ENCODE data around the gene COL1A1. TPM values are rescaled to one million over a fixed set of nuclear protein-coding genes. Genes with fewer than 3 reads are reported as not detected.

The COL1A1 gene
- total RNA-seq, 4 donors from 2014 or later, result 20.7 to 123 (median 41.5) TPM

GRCh38 chr17:50146927-50147665 lies 54.3 kb downstream of the COL1A1 start:
- intact Hi-C loops (cut with DNase I), result loop anchor here (5.0 kb wide), 1 partner anchor 35 kb away; no protein-coding TSS in a partner anchor
- H3K27me3 ChIP-seq, result no peaks in the 10 kb centered on the region
- TF ChIP-seq POLR2AphosphoS5 (IDR thresholded peaks at IDR 0.05) (no peak), EP300 (IDR thresholded peaks at IDR 0.05) (no peak), POLR2A (IDR thresholded peaks at IDR 0.05; ENCODE audit: low read depth) (no peak), CTCF (IDR thresholded peaks at IDR 0.05) (no peak)
- peak overlapping the region; percentile 76 to 91 (median 78) for H3K4me3 ChIP-seq
- peaks cover 23 to 36% (median 32%) of the 10 kb centered on the region in 4 donors for H3K36me3 ChIP-seq
- H3K27ac ChIP-seq (replicated peaks in 1 of 4), result peak overlapping the region; percentile 87 to 95 (median 94)
- no peaks in the 10 kb centered on the region for H3K9me3 ChIP-seq
- DNase-seq (ENCODE audit: extremely low spot score), result no peak
- peaks cover 39 to 94% (median 82%) of the 10 kb centered on the region in 4 donors for H3K4me1 ChIP-seq
- 32% methylated on average over 10 of the region's 15 CpGs for WGBS

GRCh38 chr17:50146230-50146926 lies 55.1 kb downstream of the COL1A1 start:
- Histone ChIP-seq H3K4me3 (peak overlapping the region; percentile 76 to 91 (median 78)), H3K27me3 (no peaks in the 10 kb centered on the region), H3K4me1 (peaks cover 36 to 92% (median 79%) of the 10 kb centered on the region in 4 donors), H3K27ac (replicated peaks in 1 of 4) (peak overlapping the region; percentile 87 to 95 (median 94)), H3K9me3 (no peaks in the 10 kb centered on the region), H3K36me3 (peaks cover 27 to 43% (median 39%) of the 10 kb centered on the region in 4 donors)
- TF ChIP-seq EP300 (IDR thresholded peaks at IDR 0.05) (no peak), CTCF (IDR thresholded peaks at IDR 0.05) (no peak), POLR2A (IDR thresholded peaks at IDR 0.05; ENCODE audit: low read depth) (no peak), POLR2AphosphoS5 (IDR thresholded peaks at IDR 0.05) (no peak)
- no peak for DNase-seq (ENCODE audit: extremely low spot score)
- 66% methylated on average over 4 of the region's 10 CpGs for WGBS
- intact Hi-C loops (cut with DNase I), result loop anchor here (5.0 kb wide), 1 partner anchor 34 kb away; no protein-coding TSS in a partner anchor

GRCh38 chr17:50145532-50146229 lies 55.8 kb downstream of the COL1A1 start:
- peak overlapping the region in 2 of 4 donors; percentile 76 to 78 for H3K4me3 ChIP-seq
- WGBS, result 62% methylated on average over 11 of the region's 11 CpGs

More at GRCh38 chr17:50145532-50146229, 55.8 kb downstream of the COL1A1 start:
- TF ChIP-seq EP300 (IDR thresholded peaks at IDR 0.05), result no peak
- TF ChIP-seq POLR2AphosphoS5 (IDR thresholded peaks at IDR 0.05), result no peak
- no peak for TF ChIP-seq POLR2A (IDR thresholded peaks at IDR 0.05; ENCODE audit: low read depth)
- no peak for TF ChIP-seq CTCF (IDR thresholded peaks at IDR 0.05)
- no peaks in the 10 kb centered on the region for H3K27me3 ChIP-seq
- peaks cover 43 to 90% (median 82%) of the 10 kb centered on the region in 4 donors for H3K4me1 ChIP-seq
- DNase-seq (ENCODE audit: extremely low spot score), result no peak
- H3K36me3 ChIP-seq, result peaks cover 34 to 50% (median 46%) of the 10 kb centered on the region in 4 donors
- peak overlapping the region; percentile 87 to 95 (median 94) for H3K27ac ChIP-seq (replicated peaks in 1 of 4)
- H3K9me3 ChIP-seq, result no peaks in the 10 kb centered on the region
- intact Hi-C loops (cut with DNase I), result loop anchor here (5.0 kb wide), 1 partner anchor 33 kb away; no protein-coding TSS in a partner anchor

All from esophagus muscularis mucosa (tissue), 4 donors.